Measurements from ENCODE around the gene TNS3.
A peak's percentile ranks its signal among the peaks of the same experiment; 100 is the strongest.

The TNS3 gene

GRCh38 chr7:47506382-47507339, 75.2 kb downstream of the TNS3 start:
- no peak for DNase-seq (ENCODE audit: low read depth)

- no peak for DNase-seq (ENCODE audit: low read depth)
These were observed 76.5 kb downstream of the TNS3 start for GRCh38 chr7:47505312-47506007.

- no peak for DNase-seq (ENCODE audit: low read depth)
These were observed 77.2 kb downstream of the TNS3 start for GRCh38 chr7:47504551-47505311.

GRCh38 chr7:47503281-47503680, 78.6 kb downstream of the TNS3 start:
- peak; percentile 51 for DNase-seq (ENCODE audit: low read depth)

GRCh38 chr7:47502240-47502877, 79.6 kb downstream of the TNS3 start:
- no peak for DNase-seq (ENCODE audit: low read depth)

GRCh38 chr7:47501406-47501805, 80.5 kb downstream of the TNS3 start:
- DNase-seq (ENCODE audit: low read depth): peak; percentile 97

- no peak for DNase-seq (ENCODE audit: low read depth)
These were observed 81.8 kb downstream of the TNS3 start for GRCh38 chr7:47500103-47500563.

GRCh38 chr7:47498229-47499056, 83.5 kb downstream of the TNS3 start:
- DNase-seq (ENCODE audit: low read depth): no peak

GRCh38 chr7:47497367-47498096, 84.4 kb downstream of the TNS3 start:
- no peak for DNase-seq (ENCODE audit: low read depth)

- no peak for DNase-seq (ENCODE audit: low read depth)
These were observed 85.2 kb downstream of the TNS3 start for GRCh38 chr7:47496666-47497065.

- no peak for DNase-seq (ENCODE audit: low read depth)
These were observed 85.8 kb downstream of the TNS3 start for GRCh38 chr7:47496056-47496665.

- DNase-seq (ENCODE audit: low read depth): no peak
These were observed 87.7 kb downstream of the TNS3 start for GRCh38 chr7:47493976-47494911.

- no peak for DNase-seq (ENCODE audit: low read depth)
These were observed 89.1 kb downstream of the TNS3 start for GRCh38 chr7:47492716-47493325.

- no peak for DNase-seq (ENCODE audit: low read depth)
These were observed 91.2 kb downstream of the TNS3 start for GRCh38 chr7:47490501-47491265.

GRCh38 chr7:47489624-47490023, 92.3 kb downstream of the TNS3 start:
- no peak for DNase-seq (ENCODE audit: low read depth)

- no peak for DNase-seq (ENCODE audit: low read depth)
These were observed 93.0 kb downstream of the TNS3 start for GRCh38 chr7:47488969-47489342.

GRCh38 chr7:47488201-47488968, 93.5 kb downstream of the TNS3 start:
- peak; percentile 53 for DNase-seq (ENCODE audit: low read depth)

Measured in iris pigment epithelial cell (primary cell).